Neuronal stem cell (in vitro differentiated cells): ENCODE measurements around the gene SORT1.

Source experiments
- DNase-seq: peaks from one replicate; pipeline ENCODE4 v3.0.0-alpha.2; 2013; ENCODE audit warnings: low spot score
- H2AFZ ChIP-seq: one replicate; pipeline ENCODE4 v1.6.1; 2013; ENCODE audit warnings: mild to moderate bottlenecking, low read length, inconsistent platforms
- H2AK5ac ChIP-seq: 2 replicates; pipeline ENCODE4 v1.6.1; 2013; ENCODE audit warnings: low read depth, mild to moderate bottlenecking, inconsistent platforms, low read length, moderate library complexity, mixed read lengths
- H2BK120ac ChIP-seq: 2 replicates; pipeline ENCODE4 v1.6.1; 2013; ENCODE audit warnings: low read depth, mild to moderate bottlenecking, inconsistent platforms, low read length, moderate library complexity, mixed read lengths
- H2BK12ac ChIP-seq: one replicate; pipeline ENCODE4 v1.6.1; 2013; ENCODE audit warnings: low read length, inconsistent platforms
- H2BK15ac ChIP-seq: 2 replicates; pipeline ENCODE4 v1.6.1; 2013; ENCODE audit warnings: mild to moderate bottlenecking, low read length, inconsistent platforms, mixed read lengths
- H2BK5ac ChIP-seq: one replicate; pipeline ENCODE4 v1.6.1; 2013; ENCODE audit warnings: inconsistent platforms, mild to moderate bottlenecking, low read length, moderate library complexity
- H3K14ac ChIP-seq: one replicate; pipeline ENCODE4 v1.6.1; 2013; ENCODE audit warnings: low read length, inconsistent platforms
- H3K18ac ChIP-seq: 2 replicates; pipeline ENCODE4 v1.6.1; 2013; ENCODE audit warnings: low read length, inconsistent platforms
- H3K23ac ChIP-seq: 2 replicates; pipeline ENCODE4 v1.6.1; 2013; ENCODE audit warnings: low read depth, mild to moderate bottlenecking, mixed read lengths, low read length, inconsistent platforms; ENCODE audit not compliant: poor library complexity
- H3K27ac ChIP-seq: replicated peaks from 3 replicates; pipeline ENCODE4 v1.5.1; 2013; ENCODE audit warnings: low read length, inconsistent platforms
- H3K27me3 ChIP-seq, 3 experiments: 2 replicates each; pipeline ENCODE4 v1.6.1; 2013; ENCODE audit warnings: low read length in 3 of 3, mild to moderate bottlenecking in 2 of 3, inconsistent platforms in 1 of 3, low read depth in 1 of 3, mixed read lengths in 1 of 3, moderate library complexity in 1 of 3; ENCODE audit not compliant: control insufficient read depth in 3 of 3, insufficient read depth in 3 of 3
- H3K36me3 ChIP-seq, 2 donors: replicated peaks in 1 of 2; 2 replicates each; pipeline ENCODE4 v1.6.1; 2013; ENCODE audit warnings: low read length in 2 of 2; ENCODE audit not compliant: control insufficient read depth in 2 of 2, insufficient read depth in 2 of 2
- H3K4ac ChIP-seq: 2 replicates; pipeline ENCODE4 v1.6.1; 2013; ENCODE audit warnings: inconsistent platforms, mild to moderate bottlenecking, low read length, moderate library complexity
- H3K4me1 ChIP-seq, 2 donors: 1 replicate in 1 of 2; 2 replicates in 1 of 2; pipeline ENCODE4 v1.6.1; 2013; ENCODE audit warnings: low read length in 2 of 2, low read depth in 1 of 2; ENCODE audit not compliant: control insufficient read depth in 2 of 2, insufficient read depth in 1 of 2
- H3K4me2 ChIP-seq: one replicate; pipeline ENCODE4 v1.6.1; 2013; ENCODE audit warnings: mild to moderate bottlenecking, low read length, inconsistent platforms; ENCODE audit not compliant: insufficient read depth, poor library complexity, severe bottlenecking
- H3K4me3 ChIP-seq, 2 donors: 2 replicates each; pipeline ENCODE4 v1.5.1; 2013; ENCODE audit warnings: low read length in 2 of 2, mild to moderate bottlenecking in 2 of 2, inconsistent platforms in 1 of 2, moderate library complexity in 1 of 2
- H3K79me1 ChIP-seq: one replicate; pipeline ENCODE4 v1.6.1; 2013; ENCODE audit warnings: low read depth, mild to moderate bottlenecking, inconsistent platforms, low read length, moderate library complexity
- H3K9ac ChIP-seq: one replicate; pipeline ENCODE4 v1.6.1; 2013; ENCODE audit warnings: mild to moderate bottlenecking, low read depth, low read length, inconsistent platforms; ENCODE audit not compliant: poor library complexity
- H3K9me3 ChIP-seq, 2 donors: replicated peaks in 1 of 2; 2 replicates each; pipeline versions ENCODE3 to v1.6.1; 2013; ENCODE audit warnings: low read length in 2 of 2, mild to moderate bottlenecking in 2 of 2, inconsistent platforms in 1 of 2, low read depth in 1 of 2, mixed read lengths in 1 of 2, moderate library complexity in 1 of 2; ENCODE audit not compliant: control insufficient read depth in 2 of 2, insufficient read depth in 1 of 2
- H4K8ac ChIP-seq: one replicate; pipeline ENCODE4 v1.6.1; 2013; ENCODE audit warnings: low read depth, mild to moderate bottlenecking, inconsistent platforms, low read length, moderate library complexity
- H4K91ac ChIP-seq: one replicate; pipeline ENCODE4 v1.6.1; 2013; ENCODE audit warnings: low read length, low read depth, mild to moderate bottlenecking, inconsistent platforms; ENCODE audit not compliant: poor library complexity
- WGBS, 2 donors: extraction: QIAGEN DNeasy Blood & Tissue Kit; methylation state at CpG; one replicate each; pipeline ENCODE4 v1.1.7; 2013; ENCODE audit warnings: missing lambda C conversion rate in 2 of 2, mixed read lengths in 1 of 2; ENCODE audit not compliant: insufficient read length in 2 of 2, insufficient replicate concordance in 1 of 2; ENCODE audit errors: extremely low coverage in 2 of 2; 5-methylcytosine and 5-hydroxymethylcytosine counted together

The SORT1 gene

DNA sequence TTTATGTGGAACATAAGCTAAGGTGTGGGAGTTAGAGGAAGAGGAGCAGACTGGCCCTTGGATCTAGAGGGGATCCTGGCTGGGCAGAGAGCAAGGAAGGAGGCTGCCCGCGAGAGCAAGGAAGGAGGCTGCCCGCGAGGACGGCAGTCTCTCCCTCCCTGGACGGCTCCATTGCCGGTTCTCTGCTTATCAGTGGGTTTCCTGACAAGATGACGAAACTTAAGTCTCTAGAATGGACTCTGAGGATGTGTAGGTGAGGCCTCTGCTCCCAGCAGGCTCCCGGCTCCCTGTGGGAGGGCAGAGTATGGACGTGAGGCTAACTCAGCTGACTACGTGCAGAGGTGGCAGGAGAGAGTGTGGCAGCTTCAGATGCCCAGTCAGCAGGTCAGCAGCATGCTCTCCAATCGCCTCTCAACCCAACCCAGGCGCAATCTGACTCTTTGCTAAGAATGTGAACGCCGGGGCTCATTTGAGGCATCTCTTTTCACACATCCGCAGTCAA lies 97.0 kb downstream of the SORT1 start:
- H3K9me3 ChIP-seq, result no peaks in the 10 kb centered on the region
- H2BK12ac ChIP-seq, result no peak overlapping the region
- DNase-seq, result no peak
- no peak overlapping the region for H2AK5ac ChIP-seq
- no peak overlapping the region for H4K8ac ChIP-seq
- H4K91ac ChIP-seq, result no peak overlapping the region
- no peak overlapping the region for H3K4ac ChIP-seq
- H2AFZ ChIP-seq, result no peak overlapping the region
- H3K18ac ChIP-seq, result no peak overlapping the region
- no peak overlapping the region for H2BK5ac ChIP-seq
- no peak overlapping the region for H3K23ac ChIP-seq
- H2BK15ac ChIP-seq, result no peak overlapping the region
- no peaks in the 10 kb centered on the region for H3K36me3 ChIP-seq
- H3K9ac ChIP-seq, result no peak overlapping the region
- no peaks in the 10 kb centered on the region for H3K27me3 ChIP-seq
- WGBS, 2 donors, result no CpG with 5 or more reads among the region's 16 CpGs
- no peak overlapping the region for H3K4me3 ChIP-seq
- H3K14ac ChIP-seq, result no peak overlapping the region
- no peak overlapping the region for H3K4me2 ChIP-seq
- H3K4me1 ChIP-seq, result peaks cover 4 to 12% of the 10 kb centered on the region in 2 donors
- no peak overlapping the region for H3K27ac ChIP-seq
- no peaks in the 10 kb centered on the region for H3K79me1 ChIP-seq
- H2BK120ac ChIP-seq, result no peak overlapping the region

DNA sequence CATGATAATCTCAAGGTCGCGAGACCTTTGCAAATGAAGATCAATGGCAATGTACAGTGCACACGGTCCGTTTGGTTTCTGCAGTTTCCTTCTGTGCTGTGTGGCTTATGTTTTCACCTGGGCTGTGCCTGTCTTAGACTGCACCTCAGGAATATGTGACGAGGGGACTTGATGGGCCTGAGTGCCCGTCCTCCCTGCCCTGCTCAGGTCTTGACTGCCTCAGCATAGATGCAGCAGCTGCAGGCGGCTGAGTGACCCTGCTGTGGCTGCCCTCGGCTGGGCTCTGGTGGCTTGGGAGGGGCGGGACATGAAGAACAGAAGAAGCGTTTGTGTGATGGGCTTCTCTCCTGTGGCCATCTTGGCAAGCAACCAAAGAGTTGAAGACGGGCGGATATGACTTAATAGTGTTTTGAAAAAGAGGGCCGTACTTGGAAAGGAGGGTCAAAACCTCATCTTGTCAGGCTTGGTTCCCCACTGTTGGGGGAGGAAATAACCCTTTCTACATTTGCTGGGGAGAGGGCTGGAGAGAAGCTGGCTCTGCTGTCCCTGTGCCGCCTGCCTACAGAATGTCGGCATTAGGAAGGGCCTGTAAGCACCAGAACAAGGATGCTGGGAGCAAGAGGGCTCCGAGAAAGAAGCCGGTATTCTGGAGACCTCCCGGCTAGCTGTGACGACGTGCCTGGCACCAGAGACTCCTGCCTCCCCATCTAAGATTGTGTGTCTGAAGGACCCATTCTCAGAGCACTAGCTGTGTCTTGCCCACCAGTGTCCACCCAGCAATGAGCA lies 98.0 kb downstream of the SORT1 start:
- H3K4me3 ChIP-seq, result no peak overlapping the region
- H2AFZ ChIP-seq, result peak overlapping the region; percentile 5
- H3K79me1 ChIP-seq, result no peaks in the 10 kb centered on the region
- no peak overlapping the region for H4K91ac ChIP-seq
- H3K36me3 ChIP-seq, result no peaks in the 10 kb centered on the region
- H3K4me1 ChIP-seq, result peaks cover 3 to 11% of the 10 kb centered on the region in 2 donors
- H2AK5ac ChIP-seq, result no peak overlapping the region
- DNase-seq, result no peak
- H3K18ac ChIP-seq, result peak overlapping the region; percentile 11
- WGBS, 2 donors, result no CpG with 5 or more reads among the region's 20 CpGs
- no peak overlapping the region for H3K9ac ChIP-seq
- H4K8ac ChIP-seq, result no peak overlapping the region
- H3K14ac ChIP-seq, result no peak overlapping the region
- H3K27ac ChIP-seq, result no peak overlapping the region
- no peak overlapping the region for H3K4ac ChIP-seq
- no peak overlapping the region for H2BK5ac ChIP-seq
- peak overlapping the region; percentile 1 for H2BK120ac ChIP-seq
- no peaks in the 10 kb centered on the region for H3K9me3 ChIP-seq
- H2BK12ac ChIP-seq, result no peak overlapping the region
- no peak overlapping the region for H3K23ac ChIP-seq
- no peaks in the 10 kb centered on the region for H3K27me3 ChIP-seq
- H3K4me2 ChIP-seq, result no peak overlapping the region
- H2BK15ac ChIP-seq, result peak overlapping the region; percentile 70

DNA sequence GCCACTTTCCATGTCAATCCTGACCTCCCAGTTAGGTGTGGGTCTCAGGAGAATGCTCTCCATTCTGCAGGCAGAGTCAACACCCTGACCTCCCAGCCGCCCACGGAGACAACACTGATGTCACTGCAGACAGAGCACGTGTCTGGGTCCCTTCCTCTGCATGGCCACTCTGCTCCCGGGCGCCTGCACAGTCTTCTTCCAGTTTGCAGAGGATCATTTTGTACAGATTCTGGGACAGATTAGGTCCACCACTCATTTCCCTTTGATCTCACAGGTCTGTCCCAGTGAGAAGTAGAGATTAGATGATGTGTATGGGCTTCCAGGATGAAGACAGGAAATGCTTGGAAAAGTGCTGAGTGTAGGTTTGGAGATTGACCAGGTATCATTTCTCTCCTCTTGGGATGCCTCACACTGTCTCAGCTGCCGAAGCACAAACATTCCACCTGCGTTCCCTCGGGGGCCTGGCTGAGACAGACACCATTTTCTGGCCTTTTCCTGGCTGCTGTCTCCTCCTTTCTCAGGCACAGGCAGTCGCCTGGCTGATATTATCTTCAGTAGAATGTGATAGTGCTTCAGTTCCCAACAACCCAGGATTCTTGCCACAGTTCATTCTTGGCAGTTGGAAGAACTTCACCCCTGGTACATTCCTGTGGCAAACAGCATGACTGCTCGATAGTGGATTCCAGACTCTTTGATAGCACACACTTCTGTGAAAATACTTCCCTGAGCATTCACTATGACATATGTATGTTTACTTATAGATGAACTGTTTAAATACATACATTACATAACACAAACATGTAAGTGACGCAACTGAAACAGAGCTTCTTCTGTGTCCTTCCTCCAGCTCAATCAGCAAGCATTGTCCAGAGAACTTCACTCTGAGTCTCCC lies 98.8 kb downstream of the SORT1 start:
- Histone ChIP-seq H3K23ac (no peak overlapping the region), H3K36me3 (no peaks in the 10 kb centered on the region), H3K9me3 (no peaks in the 10 kb centered on the region), H3K4ac (no peak overlapping the region), H3K4me1 (peaks cover 0 to 7% of the 10 kb centered on the region in 2 donors), H2BK120ac (no peak overlapping the region), H3K18ac (no peak overlapping the region), H3K79me1 (no peaks in the 10 kb centered on the region), H3K27ac (no peak overlapping the region), H3K4me2 (no peak overlapping the region), H3K14ac (no peak overlapping the region), H2AFZ (peak overlapping the region; percentile 24), H2BK15ac (no peak overlapping the region), H3K27me3 (no peaks in the 10 kb centered on the region), H4K91ac (no peak overlapping the region), H3K4me3 (no peak overlapping the region), H2BK5ac (no peak overlapping the region), H2AK5ac (no peak overlapping the region), H4K8ac (no peak overlapping the region), H2BK12ac (no peak overlapping the region), H3K9ac (no peak overlapping the region)
- WGBS, 2 donors, result no CpG with 5 or more reads among the region's 11 CpGs
- DNase-seq, result no peak

GRCh38 chr1:109296782-109297181 lies 100.9 kb downstream of the SORT1 start:
- H2BK15ac ChIP-seq, result no peak overlapping the region
- no peak overlapping the region for H3K4me3 ChIP-seq
- no peak overlapping the region for H2BK5ac ChIP-seq
- H3K23ac ChIP-seq, result no peak overlapping the region
- no peak overlapping the region for H3K4ac ChIP-seq
- H3K27ac ChIP-seq, result no peak overlapping the region
- H3K79me1 ChIP-seq, result no peaks in the 10 kb centered on the region
- H2BK120ac ChIP-seq, result no peak overlapping the region
- H2AFZ ChIP-seq, result no peak overlapping the region
- WGBS, 2 donors, result no CpG with 5 or more reads among the region's 16 CpGs
- peak overlapping the region; percentile 72 for H2AK5ac ChIP-seq
- no peaks in the 10 kb centered on the region for H3K27me3 ChIP-seq
- H3K18ac ChIP-seq, result peak overlapping the region; percentile 76
- H2BK12ac ChIP-seq, result no peak overlapping the region
- no peak for DNase-seq
- peak overlapping the region; percentile 32 for H4K91ac ChIP-seq
- no peaks in the 10 kb centered on the region for H3K9me3 ChIP-seq
- no peak overlapping the region for H3K4me2 ChIP-seq
- H3K9ac ChIP-seq, result no peak overlapping the region
- H3K4me1 ChIP-seq, result peaks cover 0 to 7% of the 10 kb centered on the region in 2 donors
- no peak overlapping the region for H4K8ac ChIP-seq
- H3K14ac ChIP-seq, result no peak overlapping the region
- no peaks in the 10 kb centered on the region for H3K36me3 ChIP-seq
